Endothelial cell of umbilical vein (primary cell): ENCODE results near the gene COBLL1. TPM values are rescaled to one million over a fixed set of nuclear protein-coding genes. Genes with fewer than 3 reads are reported as not detected.

Experiments used
- BruUV-seq: library from RNA; stranded (reverse); fragments of 400-500 nt; replicated peaks from 2 replicates; lab custom pipeline; 2021; lab: Mats Ljungman, UMichigan
- CTCF ChIA-PET: fragments of 300-600, 350-600 bp; sonication (Branson Sonifier 250); formaldehyde crosslinking; loops from one replicate; lab custom pipeline; 2021; ENCODE audit warnings: antibody characterized with exemption, inconsistent platforms; lab: Charles Lee
- POLR2A ChIA-PET: fragments of 300-600, 350-600 bp; sonication (Branson Sonifier 250); formaldehyde crosslinking; loops from one replicate; lab custom pipeline; 2021; ENCODE audit warnings: antibody characterized with exemption, inconsistent platforms; lab: Charles Lee
- DNase-seq: peaks from one replicate; pipeline ENCODE4 v3.0.0-alpha.2; 2011; ENCODE audit warnings: low read depth, low spot score
- FAIRE-seq: peaks from 2 replicates; lab custom pipeline; 2011; peaks lifted over from hg19 to GRCh38; lab: Jason Lieb, UNC
- H2AFZ ChIP-seq: 2 replicates; pipeline ENCODE4 v1.6.0; 2012; ENCODE audit warnings: low read depth, low read length, control low read depth, inconsistent platforms
- H3K27ac ChIP-seq: 2 replicates; pipeline ENCODE4 v1.5.1; 2011; ENCODE audit warnings: low read depth, mild to moderate bottlenecking, control low read depth, low read length, moderate library complexity; ENCODE audit not compliant: insufficient read depth
- H3K27me3 ChIP-seq, 2 experiments: 2 replicates each; pipeline versions ENCODE4 v1.6.0 to v1.6.1; 2011; ENCODE audit warnings: low read length in 2 of 2, mixed read lengths in 1 of 2; ENCODE audit not compliant: control insufficient read depth in 2 of 2, insufficient read depth in 2 of 2
- H3K36me3 ChIP-seq, 2 experiments: 2 replicates in 1 of 2; 3 replicates in 1 of 2; pipeline ENCODE4 v1.5.1; 2011; ENCODE audit warnings: low read length in 2 of 2, mild to moderate bottlenecking in 1 of 2, moderate library complexity in 1 of 2; ENCODE audit not compliant: control insufficient read depth in 2 of 2, insufficient read depth in 2 of 2; ENCODE audit errors: extremely low read depth in 1 of 2
- H3K4me1 ChIP-seq: 3 replicates; pipeline ENCODE4 v1.5.1; 2011; ENCODE audit warnings: mild to moderate bottlenecking, low read length; ENCODE audit not compliant: control insufficient read depth, insufficient read depth; ENCODE audit errors: extremely low read depth
- H3K4me2 ChIP-seq: 2 replicates; pipeline ENCODE4 v1.6.1; 2011; ENCODE audit warnings: low read length, control low read depth, mixed read lengths; ENCODE audit not compliant: insufficient read depth
- H3K4me3 ChIP-seq, 3 experiments: fragments of 200-600 bp in 1 of 3; sonication (generic), shearing (Covaris generic) in 1 of 3; replicated peaks in 1 of 3; 2 replicates each; pipeline ENCODE4 v1.5.1; 2011 to 2016; ENCODE audit warnings: control low read depth in 3 of 3, low read length in 3 of 3, mild to moderate bottlenecking in 2 of 3, inconsistent platforms in 1 of 3, low read depth in 1 of 3, moderate library complexity in 1 of 3; ENCODE audit not compliant: insufficient read depth in 1 of 3
- H3K79me2 ChIP-seq: 2 replicates; pipeline ENCODE4 v1.6.0; 2012; ENCODE audit warnings: low read length, inconsistent platforms; ENCODE audit not compliant: control insufficient read depth, insufficient read depth
- H3K9ac ChIP-seq: replicated peaks from 2 replicates; pipeline ENCODE3; 2011; ENCODE audit warnings: low read length, control low read depth; ENCODE audit not compliant: insufficient read depth; ENCODE audit errors: extremely low read depth
- H3K9me1 ChIP-seq: replicated peaks from 3 replicates; pipeline ENCODE4 v1.6.0; 2011; ENCODE audit warnings: mild to moderate bottlenecking, low read length; ENCODE audit not compliant: control insufficient read depth, insufficient read depth; ENCODE audit errors: extremely low read depth
- H3K9me3 ChIP-seq: replicated peaks from 2 replicates; pipeline ENCODE4 v1.5.1; 2012; ENCODE audit warnings: low read length, inconsistent platforms; ENCODE audit not compliant: control insufficient read depth, insufficient read depth
- H4K20me1 ChIP-seq: replicated peaks from 2 replicates; pipeline ENCODE3; 2011; ENCODE audit warnings: mild to moderate bottlenecking, low read length; ENCODE audit not compliant: control insufficient read depth, insufficient read depth; ENCODE audit errors: extremely low read depth
- CTCF ChIP-seq, 2 donors: IDR thresholded peaks; 1 replicate in 1 of 2; 2 replicates in 1 of 2; pipeline ENCODE4 v1.5.1; 2011; ENCODE audit warnings: low read length in 2 of 2, mild to moderate bottlenecking in 2 of 2, moderate library complexity in 2 of 2, control low read depth in 1 of 2, inconsistent platforms in 1 of 2, low read depth in 1 of 2; ENCODE audit not compliant: insufficient read depth in 1 of 2; ENCODE audit errors: extremely low read depth in 1 of 2
- EZH2 ChIP-seq: IDR thresholded peaks from 2 replicates; pipeline ENCODE4 v1.6.1; 2012; ENCODE audit warnings: borderline replicate concordance, low read depth, mild to moderate bottlenecking, moderate library complexity, low read length, inconsistent platforms; ENCODE audit not compliant: severe bottlenecking
- FOS ChIP-seq: IDR thresholded peaks from 2 replicates; pipeline ENCODE4 v1.6.1; 2011; ENCODE audit warnings: mild to moderate bottlenecking, low read length, moderate library complexity, borderline replicate concordance; ENCODE audit not compliant: insufficient read depth
- GATA2 ChIP-seq: IDR thresholded peaks from 2 replicates; pipeline ENCODE4 v1.7.0; 2011; ENCODE audit warnings: low read depth, mild to moderate bottlenecking, moderate library complexity, mixed read lengths, low read length; ENCODE audit not compliant: insufficient read length, insufficient read depth
- JUN ChIP-seq: IDR thresholded peaks from 2 replicates; pipeline ENCODE4 v1.6.1; 2011; ENCODE audit warnings: borderline replicate concordance, low read depth; ENCODE audit not compliant: insufficient read length, insufficient read depth
- MAX ChIP-seq: IDR thresholded peaks from 2 replicates; pipeline ENCODE4 v1.6.1; 2011; ENCODE audit not compliant: insufficient read depth, insufficient read length
- MYC ChIP-seq: IDR thresholded peaks from one replicate; pipeline ENCODE4 v1.6.1; 2011; ENCODE audit warnings: mild to moderate bottlenecking, low read depth, low read length
- POLR2A ChIP-seq: IDR thresholded peaks from 2 replicates; pipeline ENCODE4 v1.6.1; 2012; ENCODE audit warnings: low read depth, mild to moderate bottlenecking, control low read depth, low read length
- POLR2AphosphoS5 ChIP-seq: IDR thresholded peaks from 2 replicates; pipeline ENCODE4 v1.6.1; 2012; ENCODE audit warnings: low read depth, mild to moderate bottlenecking, control low read depth, low read length, moderate library complexity; ENCODE audit not compliant: insufficient read depth
- dilution Hi-C: fragments of 300-500 bp; cut with MboI; formaldehyde crosslinking; loops from one replicate; pipeline ENCODE4 v1.15.0; 2019; ENCODE audit warnings: low sequenced_read_pairs; ENCODE audit not compliant: extremely low pct_ligation_motif_present
- intact Hi-C: fragments of 100-400 bp; cut with micrococcal nuclease; formaldehyde crosslinking; loops from one replicate; pipeline ENCODE4 v1.10.0; 2022
- polyA plus RNA-seq, 4 experiments: library from polyadenylated mRNA; depleted of rRNA in 3 of 4; stranded (reverse) in 3 of 4; unstranded in 1 of 4; fragments of >200 nt; gene quantifications; 2 replicates each; pipeline versions ENCODE4 v1.2.1 to v1.2.3, GENCODE V29; 2011 to 2012; ENCODE audit warnings: missing spikeins in 1 of 4
- total RNA-seq: library from RNA; stranded (reverse); gene quantifications from 2 replicates; pipeline ENCODE4 v1.2.3, GENCODE V29; 2021

Gene COBLL1
- total and polyA plus RNA-seq, 2 donors (not counting 3 experiments of a cell fraction or from before 2014, with no cell fraction given): 9.1 to 38.4 TPM

GRCh38 chr2:164677733-164678132, 163.9 kb downstream of the COBLL1 start:
- no peak for TF ChIP-seq POLR2AphosphoS5
- no peak for TF ChIP-seq CTCF (IDR thresholded peaks at IDR 0.05; ENCODE audit: extremely low read depth in 1 of 2, insufficient read depth in 1 of 2, low read depth in 1 of 2, low read length in 2 of 2)
- TF ChIP-seq POLR2A: no peak
- no peak for TF ChIP-seq FOS
- TF ChIP-seq MYC: no peak
- no peak for TF ChIP-seq JUN
- TF ChIP-seq MAX: no peak
- TF ChIP-seq EZH2: no peak
- TF ChIP-seq GATA2: no peak
- H3K27me3 ChIP-seq: no peaks in the 10 kb centered on the region
- no TSS peak for BruUV-seq
- DNase-seq: no peak
- H3K4me1 ChIP-seq: no peaks in the 10 kb centered on the region
- H3K9me1 ChIP-seq: no peaks in the 10 kb centered on the region
- dilution Hi-C loops (no loop called here), intact Hi-C loops (no loop called here)
- ChIA-PET POLR2A (no interaction called here), CTCF (no interaction called here)
- H3K79me2 ChIP-seq: no peaks in the 10 kb centered on the region
- no peaks in the 10 kb centered on the region for H3K36me3 ChIP-seq
- no peaks in the 10 kb centered on the region for H3K9me3 ChIP-seq
- no peaks in the 10 kb centered on the region for H4K20me1 ChIP-seq
- H3K4me3 ChIP-seq: no peak overlapping the region
- no peak for FAIRE-seq
- no peak overlapping the region for H3K27ac ChIP-seq
- H3K9ac ChIP-seq: no peak overlapping the region
- no peak overlapping the region for H3K4me2 ChIP-seq
- no peak overlapping the region for H2AFZ ChIP-seq
